Forelimb muscle (tissue), 1 donor: ENCODE results near the gene BEX5. TPM values are rescaled to one million over a fixed set of nuclear protein-coding genes. Genes with fewer than 3 reads are reported as not detected.
"Not testable (repeated sequence)": the region's sequence is repeated elsewhere in the genome, so short reads cannot be mapped to it uniquely, and the experiment has no call there.

Experiments used
- DNase-seq: peaks from one replicate; pipeline ENCODE4 v3.0.0-alpha.2; 2013; ENCODE audit warnings: low read depth
- polyA plus RNA-seq: library from polyadenylated mRNA; unstranded; fragments of 120-200 nt; gene quantifications from one replicate; pipeline ENCODE4 v1.2.1, GENCODE V29; 2013; ENCODE audit not compliant: insufficient read length

The BEX5 gene
- not detected for polyA plus RNA-seq

- DNase-seq, result no peak
These were observed at the start of gene BEX5 for GRCh38 chrX:102155806-102156179. TSS of gene BEX5 (minus strand) at chrX:102155977. CDS start at chrX:102154265, 1,712 bp downstream.

GRCh38 chrX:102185967-102186720 lies 30.4 kb upstream of the BEX5 start:
- DNase-seq, result no peak

DNA sequence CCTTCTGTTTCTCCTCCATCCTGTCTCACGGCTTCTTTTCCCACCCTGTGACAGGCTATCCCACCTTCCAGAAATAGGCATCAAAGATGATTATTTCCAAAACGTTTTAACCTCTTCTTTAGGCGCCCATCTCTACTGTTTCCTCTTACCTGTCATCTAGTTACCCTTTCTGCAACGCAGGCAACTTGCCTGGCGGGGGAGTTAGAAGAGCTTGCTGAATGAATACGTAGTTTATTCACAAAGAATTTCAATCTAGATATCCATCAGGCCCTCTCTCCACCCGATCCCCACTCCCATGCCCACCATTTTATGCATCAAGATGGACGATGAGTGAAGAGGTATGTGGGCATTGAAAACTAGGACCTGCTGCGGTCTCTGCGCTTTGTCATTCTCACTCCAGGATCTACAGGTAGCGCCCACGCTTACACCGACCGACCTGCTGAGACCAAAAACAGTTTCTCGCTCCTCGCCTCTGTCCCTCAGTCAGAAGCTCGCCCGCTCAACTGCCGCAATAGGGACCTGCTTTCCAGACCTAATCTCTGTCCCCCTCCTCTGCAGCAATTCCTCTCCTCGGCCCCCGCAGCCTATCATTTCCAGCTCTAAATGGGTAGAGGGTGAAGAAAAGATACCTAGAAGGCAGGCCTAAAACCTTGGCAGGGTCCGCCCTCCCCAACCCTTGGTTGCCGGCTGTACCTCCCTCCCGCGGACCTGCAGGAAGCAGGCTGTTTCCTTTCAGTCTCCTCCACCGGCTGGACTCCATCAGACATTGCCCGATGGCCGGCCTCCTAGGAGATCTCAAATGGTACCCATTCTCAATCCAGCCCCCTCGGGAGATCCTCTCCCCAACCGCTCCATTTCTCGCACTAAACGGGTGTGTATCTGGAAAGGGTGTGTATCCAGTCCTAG lies 624 bp downstream of the BEX5 start:
- no peak for DNase-seq

DNA sequence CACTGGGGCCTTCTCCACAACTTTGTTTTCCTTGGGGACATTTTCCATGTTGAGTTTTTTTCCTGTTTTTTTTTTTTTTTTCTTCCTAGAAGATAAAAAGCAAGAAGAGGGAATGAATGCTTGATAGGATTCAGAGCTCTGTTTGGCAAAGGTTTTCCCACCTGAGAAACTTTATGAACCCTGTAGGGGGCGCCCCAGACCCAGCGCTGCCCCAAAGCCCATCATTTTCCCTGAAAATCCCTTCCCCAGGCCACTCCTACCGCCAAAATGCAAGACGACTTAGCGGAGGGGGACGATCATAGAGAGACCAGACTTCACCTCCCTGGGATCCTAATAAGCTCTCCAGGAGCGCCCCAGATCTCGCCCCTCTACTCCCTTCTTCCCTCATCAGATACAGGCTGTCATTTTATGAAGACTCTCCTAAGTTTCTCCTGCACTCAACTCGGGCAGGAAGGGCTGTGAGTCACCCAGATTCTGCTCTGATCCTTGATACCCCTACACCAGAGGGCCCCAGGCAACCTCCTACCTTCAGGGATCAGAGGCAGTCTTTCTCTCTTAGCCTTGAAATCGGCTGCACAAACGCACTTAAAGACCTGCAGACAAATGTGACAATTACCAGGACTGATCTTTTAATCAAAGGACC lies 1.4 kb downstream of the BEX5 start:
- DNase-seq, result no peak

DNA sequence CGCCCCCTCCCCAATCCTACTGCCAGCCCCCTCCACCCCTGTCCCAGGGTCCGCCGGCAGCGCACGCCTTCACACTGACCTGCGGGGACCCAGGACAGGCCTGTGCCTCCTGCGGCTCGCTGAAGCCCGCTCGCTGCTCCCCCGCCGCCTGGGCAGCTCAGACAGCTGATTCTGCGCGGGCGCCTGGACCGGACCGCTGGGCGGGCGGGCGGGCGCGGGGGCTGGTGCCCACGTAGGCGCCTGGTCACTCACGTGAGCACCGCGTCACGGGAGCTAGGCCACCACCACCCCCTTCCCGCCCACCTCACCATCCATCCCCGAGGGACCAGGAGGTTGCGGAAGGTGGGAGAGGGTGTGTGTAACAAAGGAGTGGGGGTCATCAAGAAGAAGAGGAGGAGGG lies 13.5 kb downstream of the BEX5 start, which contains the start of gene TCEAL6:
Gene TCEAL6 (minus strand): TSS at position 208 of the 400 bp plus-strand sequence.
- DNase-seq, result not testable (repeated sequence)

GRCh38 chrX:102141631-102142030 lies 14.1 kb downstream of the BEX5 start:
- not testable (repeated sequence) for DNase-seq

GRCh38 chrX:102140876-102141275 lies 14.9 kb downstream of the BEX5 start:
- not testable (repeated sequence) for DNase-seq

- DNase-seq, result no peak
These were observed 17.7 kb downstream of the BEX5 start for GRCh38 chrX:102138064-102138463.

DNA sequence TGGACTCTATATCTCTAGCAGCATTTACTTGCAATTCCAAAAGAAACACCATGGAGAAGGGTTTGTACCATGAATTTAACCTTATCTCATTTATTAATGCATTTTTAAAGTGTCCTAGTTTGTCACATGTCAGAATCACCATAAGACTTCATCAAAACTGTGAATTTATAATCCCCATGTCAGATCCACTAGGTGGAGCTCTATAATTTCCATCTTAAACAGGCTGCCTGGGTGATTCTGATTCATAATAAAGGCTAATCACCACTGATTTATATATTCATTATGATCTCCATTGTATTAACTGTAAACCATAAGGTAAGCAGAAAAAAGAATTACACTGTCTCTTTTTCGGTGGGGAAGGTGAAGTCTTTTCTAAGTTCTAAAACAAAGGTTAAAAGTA lies 26.3 kb downstream of the BEX5 start:
- DNase-seq, result no peak

DNA sequence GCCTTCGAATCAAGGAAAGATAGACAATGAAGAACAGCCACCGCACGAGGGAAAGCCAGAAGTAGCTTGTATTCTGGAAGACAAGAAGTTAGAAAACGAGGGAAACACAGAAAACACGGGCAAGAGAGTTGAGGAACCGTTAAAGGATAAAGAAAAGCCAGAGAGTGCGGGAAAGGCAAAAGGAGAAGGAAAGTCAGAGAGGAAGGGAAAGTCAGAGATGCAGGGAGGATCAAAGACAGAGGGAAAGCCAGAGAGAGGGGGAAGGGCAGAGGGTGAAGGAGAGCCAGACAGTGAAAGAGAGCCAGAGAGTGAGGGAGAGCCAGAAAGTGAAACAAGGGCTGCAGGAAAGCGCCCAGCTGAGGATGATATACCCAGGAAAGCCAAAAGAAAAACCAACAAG lies 28.9 kb downstream of the BEX5 start:
- no peak for DNase-seq

- DNase-seq, result not testable (repeated sequence)
These were observed 29.5 kb downstream of the BEX5 start for GRCh38 chrX:102126080-102126818.

- not testable (repeated sequence) for DNase-seq
These were observed 30.3 kb downstream of the BEX5 start, which contains the start of gene TCEAL2 for GRCh38 chrX:102125436-102125835. TSS of gene TCEAL2 (plus strand) at chrX:102125679. CDS start at chrX:102126831, 1,152 bp downstream.

DNA sequence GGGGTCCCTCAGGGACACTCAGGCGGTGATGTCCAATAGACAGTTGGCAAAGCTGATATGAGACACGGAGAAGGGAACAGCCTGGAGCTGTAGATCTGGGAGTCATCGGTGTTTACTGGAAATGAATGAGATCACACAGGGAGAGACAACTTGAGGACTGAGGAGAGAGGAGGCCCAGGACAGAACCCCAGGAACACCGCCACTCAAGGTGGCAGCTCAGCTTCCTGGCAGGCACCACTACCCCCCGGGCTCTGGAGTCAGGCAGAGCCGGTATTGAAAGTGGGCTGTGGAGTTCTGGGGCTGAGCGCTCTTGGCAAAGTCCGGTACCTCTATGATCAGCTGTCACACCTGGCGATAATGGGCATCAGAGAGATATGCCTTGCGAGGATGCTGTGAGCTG lies 30.8 kb downstream of the BEX5 start:
- not testable (repeated sequence) for DNase-seq

DNA sequence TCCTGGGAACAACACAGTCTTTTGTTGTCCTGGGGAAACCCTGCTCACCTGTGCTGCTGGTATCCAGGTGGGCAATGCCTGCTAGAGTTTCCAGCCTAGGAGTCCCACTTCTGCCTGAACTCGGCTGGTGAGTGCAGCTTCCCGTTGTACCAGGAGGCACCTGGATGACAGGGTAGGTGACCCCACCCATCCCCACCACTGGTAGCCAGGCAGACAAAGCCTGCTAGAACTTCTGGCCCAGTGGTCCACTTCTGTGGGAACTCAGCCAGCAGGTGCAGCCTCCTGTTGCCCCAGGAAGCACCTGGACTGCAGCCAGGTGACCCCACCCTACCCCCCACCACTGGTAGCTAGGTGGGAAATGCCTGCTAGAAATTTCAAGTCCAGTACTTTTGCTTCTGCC lies 40.0 kb downstream of the BEX5 start:
- DNase-seq, result no peak

DNA sequence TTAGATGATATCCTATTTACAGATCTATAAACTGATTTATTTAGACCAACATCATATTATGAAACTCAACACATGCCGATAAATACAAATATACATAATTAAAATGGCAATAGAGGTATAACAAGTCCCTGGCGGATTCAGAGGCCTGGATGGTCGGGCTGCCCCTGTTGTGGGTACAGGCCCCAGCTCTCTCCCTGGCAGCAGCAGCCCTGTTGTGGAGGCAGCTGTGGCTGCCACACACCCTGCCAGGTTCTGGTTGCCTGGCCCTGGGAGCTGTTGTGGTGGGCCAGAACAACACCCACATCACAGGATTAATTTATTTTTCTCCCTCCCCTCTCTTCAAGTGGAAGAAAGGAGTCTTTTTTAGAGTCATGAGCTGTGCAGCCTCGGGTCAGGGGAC lies 42.4 kb downstream of the BEX5 start:
- no peak for DNase-seq

Other genes starting within 250 kb of the BEX5 start
- 4.2 TPM for gene ZMAT1, start 223.9 kb downstream of the BEX5 start, polyA plus RNA-seq
- 0.28 TPM for gene TCEAL2, start 30.3 kb downstream of the BEX5 start, polyA plus RNA-seq
- gene TCEAL6, start 13.5 kb downstream of the BEX5 start, polyA plus RNA-seq, result not detected
- gene TCP11X1, start 59.3 kb upstream of the BEX5 start, polyA plus RNA-seq, result not detected
- gene NXF2, start 91.2 kb upstream of the BEX5 start, polyA plus RNA-seq, result not detected